Stimulated activated CD4-positive, alpha-beta T cell treated with anti-CD3 and anti-CD28 coated beads, Interleukin-12 subunit alpha, Interleukin-12 subunit beta, amount 100 ng/mL, for 48 hours (primary cell): ENCODE data around the gene LUZP2.
"Not testable (repeated sequence)": the region's sequence is repeated elsewhere in the genome, so short reads cannot be mapped to it uniquely, and the experiment has no call there.

Experiments
- DNase-seq, 3 donors: peaks; one replicate each; pipeline ENCODE4 v3.0.0-alpha.2; 2020; ENCODE audit warnings: low read depth in 2 of 3, low spot score in 1 of 3

The LUZP2 gene

DNA sequence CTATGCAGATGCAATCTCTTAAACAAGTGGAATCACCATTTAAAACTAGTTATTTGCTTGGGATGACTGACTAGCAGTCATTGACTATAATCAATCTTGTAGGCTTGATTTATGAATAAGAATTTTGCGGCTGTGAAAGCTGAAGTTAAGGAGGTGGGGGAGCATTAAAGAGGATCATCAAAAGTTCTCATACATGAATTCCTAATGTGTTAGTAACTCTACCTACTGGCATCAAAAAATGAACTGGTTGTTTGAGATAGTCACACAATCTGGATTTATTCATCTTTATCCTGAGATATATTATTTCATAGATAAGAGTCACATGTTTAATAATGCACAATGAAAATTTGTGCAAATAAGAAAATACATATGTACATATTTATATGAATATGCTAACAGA is 393.6 kb downstream of the LUZP2 start:
- DNase-seq: no peak

DNA sequence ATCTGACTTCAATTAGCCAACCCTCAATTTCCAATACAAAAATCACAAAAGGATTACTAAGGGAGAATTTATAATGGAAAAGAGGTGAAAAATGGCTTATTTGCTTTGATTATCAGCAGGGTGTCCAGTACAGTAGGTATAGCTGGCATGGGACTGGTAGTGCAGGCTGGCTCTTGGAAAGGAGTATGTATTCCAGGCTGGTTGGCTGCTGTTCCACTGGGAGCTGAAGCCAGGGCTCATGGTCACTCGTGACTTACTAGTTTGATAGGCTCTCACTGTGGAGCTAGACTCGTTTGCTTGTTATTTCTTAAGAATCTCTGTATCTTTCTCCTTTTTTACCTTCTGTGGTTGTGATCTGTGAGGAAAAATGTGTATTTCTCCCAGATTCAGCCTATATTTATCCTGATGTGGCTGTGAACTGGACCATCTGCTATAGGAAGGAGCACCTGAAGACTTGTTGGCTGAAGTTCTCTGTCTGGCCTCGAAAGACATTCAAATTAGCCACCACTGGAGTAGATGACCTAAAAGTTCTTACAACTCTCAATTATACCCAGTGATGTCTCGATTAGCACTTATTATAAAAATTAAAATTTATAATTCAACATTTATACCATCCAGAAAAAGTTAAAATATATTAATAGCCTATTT is 395.1 kb downstream of the LUZP2 start:
- not testable (repeated sequence) for DNase-seq

DNA sequence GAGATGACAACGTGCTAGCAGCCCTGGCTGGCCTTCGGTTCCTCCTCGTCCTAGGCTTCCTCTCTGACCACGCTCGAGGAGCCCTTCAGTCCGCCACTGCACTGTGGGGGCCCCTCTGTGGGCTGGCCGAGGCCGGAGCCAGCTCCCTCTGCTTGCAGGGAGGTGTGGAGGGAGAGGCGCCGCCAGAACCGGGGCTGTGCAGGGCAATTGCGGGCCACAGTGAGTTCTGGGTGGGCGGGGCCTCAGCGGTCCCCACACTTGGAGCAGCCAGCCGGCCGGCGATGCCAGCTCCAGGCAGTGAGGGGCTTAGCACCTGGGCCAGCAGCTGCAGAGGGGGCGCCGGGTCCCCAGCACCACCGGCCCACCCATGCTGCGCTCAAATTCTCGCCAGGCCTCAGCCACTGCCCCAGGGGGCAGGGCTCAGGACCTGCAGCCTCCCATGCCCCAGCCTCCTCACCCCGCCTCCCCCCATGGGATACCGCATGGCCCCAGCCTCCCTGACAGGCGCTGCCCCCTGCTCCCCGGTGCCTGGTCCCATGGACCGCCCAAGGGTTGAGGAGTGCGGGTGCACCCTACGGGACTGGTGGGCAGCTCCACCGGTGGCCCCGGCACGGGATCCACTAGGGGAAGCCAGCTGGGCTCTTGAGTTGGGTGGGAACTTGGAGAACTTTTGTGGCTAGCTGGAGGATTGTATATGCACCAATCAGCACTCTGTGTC is 399.4 kb downstream of the LUZP2 start:
- no peak for DNase-seq

DNA sequence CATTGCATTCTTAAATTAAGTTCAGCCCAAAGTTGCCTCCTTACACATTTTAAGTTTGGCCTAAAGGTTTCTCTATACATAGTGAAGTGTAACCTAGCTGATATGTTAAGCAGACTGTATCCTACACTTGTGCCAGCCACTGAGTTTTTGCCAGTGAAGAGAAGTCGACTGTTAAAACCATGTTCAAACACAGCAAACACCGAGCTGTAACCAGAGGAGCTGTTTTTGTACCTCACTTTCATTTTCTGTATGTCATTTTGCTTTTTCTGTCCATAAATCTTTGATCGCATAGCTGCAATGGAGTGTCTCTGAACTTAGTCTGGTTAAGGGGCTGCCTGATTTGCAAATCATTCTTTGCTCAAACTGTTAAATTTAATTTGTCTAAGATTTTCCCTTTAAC is 403.7 kb downstream of the LUZP2 start:
- no peak for DNase-seq

DNA sequence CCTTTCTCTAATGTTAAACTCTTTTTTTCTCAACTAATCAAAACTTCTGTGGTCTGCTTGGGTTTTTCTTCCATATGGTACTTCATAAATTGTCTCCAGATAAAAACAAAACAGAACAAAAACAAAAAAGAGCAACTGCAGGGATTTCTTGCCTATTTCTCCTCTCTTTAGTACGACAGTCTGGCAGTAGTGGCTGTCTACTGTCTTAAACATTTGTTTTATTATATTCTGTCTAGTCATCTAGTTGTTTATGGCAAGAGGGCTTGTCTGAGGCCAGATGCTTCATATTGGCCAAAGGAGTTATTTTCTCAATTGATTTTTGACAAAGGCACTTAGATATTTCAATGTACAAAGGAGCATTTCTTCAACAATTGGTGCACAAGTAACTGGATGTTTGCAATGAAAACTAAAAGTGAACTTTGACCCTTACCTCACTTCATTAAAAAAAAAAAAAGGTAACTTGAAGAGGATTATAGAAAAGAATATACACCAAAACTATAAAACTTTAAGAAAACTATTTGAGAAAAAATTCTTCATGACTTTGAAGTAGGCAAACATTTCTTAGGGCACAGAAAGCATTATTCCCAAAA is 404.2 kb downstream of the LUZP2 start:
- DNase-seq: no peak

DNA sequence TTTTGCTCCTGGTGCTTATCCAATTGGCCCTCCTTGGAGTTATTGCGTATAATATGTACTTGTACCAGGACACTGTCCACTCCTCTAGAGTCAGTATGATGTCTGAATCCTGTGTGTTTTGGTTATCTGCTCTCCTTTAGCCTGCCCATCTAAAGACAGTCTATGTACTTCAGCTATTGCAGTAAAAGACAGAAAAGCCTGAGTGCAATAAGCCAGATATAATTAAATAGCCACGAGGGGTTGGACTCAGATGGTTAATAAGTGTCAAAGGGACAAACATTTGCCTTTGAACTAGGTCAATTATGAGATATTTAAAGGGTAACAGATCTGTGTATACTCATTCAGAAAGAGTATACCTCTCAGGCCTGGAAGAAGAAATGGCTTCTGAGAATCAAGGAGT is 406.7 kb downstream of the LUZP2 start:
- DNase-seq: no peak

DNA sequence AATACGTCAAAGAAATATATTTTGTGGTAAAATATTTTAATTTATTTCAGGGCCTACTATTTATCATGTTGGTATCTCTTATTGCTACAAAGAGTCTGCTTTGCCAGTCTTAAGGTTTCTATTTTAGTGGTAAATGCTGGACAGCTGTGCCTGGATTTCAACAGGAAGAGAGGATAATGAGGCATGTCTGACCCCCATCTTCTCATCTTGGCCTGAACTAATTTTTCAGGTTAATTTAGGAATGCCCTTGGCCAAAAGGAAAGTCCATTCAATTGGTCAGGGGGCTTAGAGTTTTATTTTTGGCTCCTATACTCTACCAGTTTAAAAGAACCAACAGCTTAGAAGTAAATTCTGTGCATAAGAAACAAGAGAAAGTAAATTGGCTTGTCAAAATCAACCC is 428.2 kb downstream of the LUZP2 start:
- no peak for DNase-seq

DNA sequence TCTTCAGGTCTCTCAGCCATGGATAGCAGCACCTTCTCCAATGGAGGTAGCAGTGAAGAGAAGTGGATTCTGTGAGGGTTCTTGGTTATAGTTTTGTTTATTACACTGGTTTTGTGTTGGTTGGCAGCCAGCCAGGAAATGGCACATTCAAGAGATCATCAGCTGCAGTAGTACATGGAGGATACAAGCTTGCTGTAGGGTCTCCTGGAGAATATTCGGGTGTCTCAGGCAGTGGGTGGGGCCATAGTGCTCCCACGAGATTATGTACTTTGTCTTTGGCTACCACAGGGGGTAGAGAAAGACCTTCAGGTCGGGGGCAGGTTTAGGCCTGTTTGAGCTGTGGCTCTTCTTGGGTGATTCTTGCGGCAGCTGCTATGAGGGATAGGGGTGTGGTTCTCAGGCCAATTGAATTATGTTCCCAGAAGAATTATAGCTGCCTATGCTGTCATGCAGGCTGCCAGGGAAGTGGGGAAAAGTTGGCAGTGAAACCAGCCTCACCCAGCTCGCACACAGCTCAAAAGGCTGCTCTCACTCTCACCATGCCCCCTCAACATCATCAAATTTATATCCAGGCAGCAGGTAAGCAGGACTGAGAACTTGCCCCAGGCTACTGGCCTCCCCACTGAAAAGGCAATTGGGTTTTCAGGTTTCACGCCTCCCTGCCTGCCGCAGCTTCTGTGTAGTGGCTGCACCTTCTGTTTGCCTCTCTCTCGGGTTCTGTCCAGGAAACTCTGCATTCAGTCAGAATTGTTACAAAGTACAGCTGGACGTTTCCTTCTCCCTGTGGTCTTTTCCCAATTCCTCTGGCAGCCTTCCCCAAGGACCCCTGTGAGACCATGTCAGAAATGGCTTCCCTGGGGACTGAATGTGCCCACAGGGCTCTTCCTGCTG is 435.5 kb downstream of the LUZP2 start:
- no peak for DNase-seq

DNA sequence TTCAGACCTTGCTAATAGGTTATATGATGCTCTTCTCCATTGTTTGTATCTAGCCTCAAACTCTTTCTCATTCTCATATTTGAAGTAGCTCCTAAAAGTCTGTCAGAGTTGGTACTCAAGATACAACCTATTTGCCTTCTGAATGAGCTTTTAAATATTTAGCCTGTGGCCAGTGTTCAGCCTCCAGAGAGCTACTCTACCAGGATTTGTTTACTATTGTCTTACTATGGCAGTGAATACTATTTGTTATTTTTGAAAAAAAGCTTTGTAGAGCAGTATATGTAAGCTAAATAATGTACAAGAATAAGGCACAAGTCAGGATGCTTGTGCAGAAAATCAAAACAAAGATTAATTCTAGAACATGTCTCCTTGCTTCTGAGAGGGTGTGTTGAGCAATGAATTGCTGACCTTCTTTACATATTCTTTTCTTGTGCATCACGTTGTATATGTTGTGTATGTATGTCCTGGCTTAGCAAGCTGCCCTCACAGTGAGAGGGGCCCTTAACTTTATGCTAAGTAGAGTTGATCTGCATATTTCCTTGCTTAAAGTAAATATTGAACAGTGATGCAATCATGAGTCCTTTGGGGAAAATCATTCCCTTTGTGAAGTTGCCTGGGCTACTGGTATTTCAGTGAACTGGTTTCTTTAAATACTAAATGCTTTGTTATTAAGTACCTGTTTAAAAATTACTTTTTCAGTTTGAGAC is 438.0 kb downstream of the LUZP2 start:
- DNase-seq: no peak

DNA sequence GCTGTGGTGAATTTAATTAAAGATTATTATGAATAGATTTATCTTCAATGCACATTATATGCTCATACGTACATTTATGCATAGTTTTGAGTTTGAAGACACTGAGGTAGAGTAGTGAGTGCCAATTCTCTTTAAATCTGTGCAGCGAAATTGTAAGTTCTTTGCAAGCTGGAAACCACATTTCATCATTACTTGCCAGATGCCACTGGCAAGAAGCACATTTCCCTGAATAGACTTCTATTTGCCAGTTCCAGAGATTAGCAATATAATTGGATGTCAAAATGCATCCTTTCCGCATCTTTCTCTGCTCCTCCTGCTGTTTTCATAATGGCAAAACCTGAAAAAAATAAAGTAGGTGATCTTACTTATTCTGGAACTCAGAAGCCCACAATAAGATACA is 448.0 kb downstream of the LUZP2 start:
- DNase-seq: no peak

DNA sequence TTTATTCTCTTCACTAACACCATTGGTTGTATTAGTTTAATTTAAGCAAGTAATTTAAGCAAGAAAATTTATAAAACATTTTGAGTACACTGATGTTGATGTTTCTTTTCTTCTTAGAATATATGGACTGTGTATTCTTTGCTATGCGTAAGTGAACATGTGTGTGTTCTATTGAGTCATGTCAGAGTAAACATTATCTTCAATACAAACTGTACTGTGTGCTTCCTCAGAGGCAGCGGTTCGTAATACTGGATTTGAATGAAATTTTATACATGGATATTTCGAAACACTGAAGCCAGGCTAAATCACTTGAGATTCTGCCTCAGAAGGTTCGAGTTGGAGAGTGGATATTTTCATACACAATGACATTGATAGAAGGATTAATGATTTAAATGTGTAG is 452.6 kb downstream of the LUZP2 start:
- DNase-seq: no peak

DNA sequence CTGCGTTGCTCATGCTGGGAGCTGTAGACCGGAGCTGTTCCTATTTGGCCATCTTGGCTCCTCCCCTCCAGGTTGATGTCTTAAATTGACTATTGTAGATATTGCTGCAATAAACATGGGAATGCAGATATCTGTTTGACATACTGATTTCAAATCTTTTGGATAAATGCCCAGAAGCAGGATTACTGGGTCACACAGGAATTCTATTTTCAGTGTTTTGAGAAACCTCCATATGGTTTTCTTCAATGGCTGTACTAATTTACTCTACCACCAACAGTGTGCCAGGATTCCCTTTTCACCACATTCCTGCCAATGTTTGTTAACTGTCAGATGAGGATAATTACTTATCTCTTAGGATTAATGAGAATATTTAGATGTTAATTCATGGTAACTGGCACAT is 467.0 kb downstream of the LUZP2 start:
- DNase-seq: no peak

DNA sequence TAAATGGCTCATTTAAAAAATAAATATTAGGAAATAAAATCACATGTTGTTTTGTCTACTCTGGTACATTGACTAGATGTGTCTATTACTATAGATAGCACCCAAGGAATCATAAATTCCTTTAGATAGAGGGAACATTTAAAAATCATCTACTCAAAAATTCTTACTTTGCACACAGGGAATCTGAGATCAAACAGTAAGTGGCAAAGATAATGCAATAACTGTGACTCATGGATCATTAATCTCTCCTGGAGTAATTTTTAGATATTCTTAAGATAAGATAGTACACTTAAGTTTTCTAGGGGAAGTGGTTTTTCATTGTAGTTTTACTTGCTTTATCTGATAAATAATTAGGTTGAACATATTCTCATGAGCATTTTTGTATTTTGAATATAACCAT is 468.9 kb downstream of the LUZP2 start:
- DNase-seq: no peak

DNA sequence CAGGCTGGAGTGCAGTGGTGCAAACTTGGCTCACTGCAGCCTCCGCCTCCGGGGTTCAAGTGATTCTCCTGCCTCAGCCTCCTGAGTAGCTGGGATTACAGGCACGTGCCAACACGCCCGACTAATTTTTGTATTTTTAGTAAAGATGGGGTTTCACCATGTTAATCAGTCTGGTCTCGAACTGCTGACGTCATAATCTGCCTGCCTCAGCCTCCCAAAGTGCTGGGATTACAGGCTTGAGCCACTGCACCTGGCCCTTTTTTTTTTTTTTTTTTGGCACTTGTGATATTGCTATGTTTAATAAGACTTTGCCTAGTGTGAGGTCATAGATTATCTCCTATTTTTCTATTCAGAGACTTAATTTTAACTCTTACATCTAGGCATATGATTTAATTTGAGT is 497.1 kb downstream of the LUZP2 start:
- not testable (repeated sequence) for DNase-seq

DNA sequence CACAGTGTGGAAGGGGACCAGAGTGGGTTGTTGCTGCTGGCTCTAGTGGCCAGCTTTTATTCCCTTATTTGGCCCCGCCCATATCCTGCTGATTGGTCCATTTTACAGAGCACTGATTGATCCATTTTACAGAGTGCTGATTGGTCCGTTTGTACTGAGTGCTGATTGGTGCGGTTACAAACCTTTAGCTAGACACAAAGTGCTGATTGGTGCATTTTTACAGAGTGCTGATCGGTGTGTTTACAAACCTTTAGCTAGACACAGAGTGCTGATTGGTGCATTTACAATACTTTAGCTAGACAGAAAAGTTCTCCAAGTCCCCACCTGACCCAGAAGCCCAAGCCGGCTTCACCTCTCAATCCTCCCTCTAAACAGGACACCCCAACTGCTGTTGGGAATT is 503.1 kb downstream of the LUZP2 start:
- DNase-seq: not testable (repeated sequence)

DNA sequence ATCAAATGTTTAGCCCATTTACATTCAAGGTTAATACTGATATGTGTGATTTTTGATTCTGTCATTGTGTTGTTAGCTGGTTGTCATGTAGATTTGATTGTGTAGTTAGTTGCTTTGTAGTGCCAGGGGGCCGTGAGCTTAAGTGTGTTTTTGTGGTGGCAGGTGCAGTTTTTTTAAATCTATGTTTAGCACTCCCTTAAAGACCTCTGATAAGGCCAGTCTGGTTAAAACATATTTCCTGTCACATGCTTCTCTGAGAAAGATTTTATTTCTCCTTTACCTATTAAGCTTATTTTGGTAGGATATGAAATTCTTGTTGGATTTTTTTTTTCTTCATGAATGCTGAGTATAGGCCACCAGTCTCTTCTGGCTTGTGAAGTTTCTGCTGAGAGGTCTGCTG is 540.6 kb downstream of the LUZP2 start:
- DNase-seq: no peak

DNA sequence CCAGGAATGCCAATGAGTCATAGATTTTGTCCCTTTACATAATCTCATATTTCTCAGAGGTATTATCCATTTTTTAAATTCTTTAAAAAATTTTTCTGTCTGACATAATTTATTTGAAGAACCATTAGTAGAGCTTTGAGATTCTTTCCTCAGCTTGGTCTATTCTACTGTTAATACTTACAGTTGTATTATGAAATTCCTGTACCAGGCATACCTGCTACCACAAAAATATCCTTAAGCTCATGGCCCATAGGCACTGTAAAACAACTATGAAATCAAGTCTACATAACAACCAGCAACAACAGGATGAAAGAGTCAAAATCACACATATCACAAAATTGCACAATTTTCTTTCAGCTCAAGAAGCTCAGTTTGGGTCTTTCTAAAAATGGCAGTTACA is 541.3 kb downstream of the LUZP2 start:
- no peak for DNase-seq

DNA sequence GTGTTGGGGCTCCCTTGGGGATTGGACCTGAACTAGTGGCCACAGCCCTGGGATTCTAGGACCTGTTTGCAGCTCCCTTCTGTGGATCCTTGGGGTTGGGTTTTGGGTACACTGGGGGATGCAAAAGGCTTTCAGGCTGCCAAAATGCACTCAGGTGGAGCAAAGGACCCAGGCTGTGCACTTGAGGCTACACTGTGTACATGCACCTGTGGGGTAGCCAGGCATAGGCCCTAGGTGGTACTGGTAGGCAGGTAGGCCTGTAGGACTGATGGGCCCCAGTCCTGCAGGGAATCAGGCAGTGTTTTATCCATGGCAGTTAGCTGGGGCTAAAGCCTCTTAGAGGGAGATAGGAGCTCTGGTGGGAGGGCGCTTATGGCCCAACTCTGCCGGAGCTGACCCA is 542.3 kb downstream of the LUZP2 start:
- no peak for DNase-seq

DNA sequence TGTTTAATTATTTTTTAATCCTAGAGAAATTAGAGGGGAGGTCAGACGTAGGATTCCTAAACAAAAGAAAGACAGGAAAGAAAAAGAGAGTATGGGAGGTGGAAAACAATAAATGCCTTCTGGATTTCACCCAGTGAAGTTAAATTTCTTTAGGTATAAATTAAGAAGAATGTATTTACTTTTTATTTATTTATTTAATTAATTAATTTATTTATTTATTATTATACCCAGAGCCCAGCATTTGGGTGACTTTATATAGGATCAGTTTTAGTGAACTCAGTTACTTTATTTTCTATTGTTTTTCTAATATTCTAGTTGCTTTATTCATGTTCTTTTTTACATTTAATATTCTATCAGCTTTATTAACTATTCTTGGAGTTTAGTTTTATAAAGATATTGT is 551.8 kb downstream of the LUZP2 start:
- no peak for DNase-seq

DNA sequence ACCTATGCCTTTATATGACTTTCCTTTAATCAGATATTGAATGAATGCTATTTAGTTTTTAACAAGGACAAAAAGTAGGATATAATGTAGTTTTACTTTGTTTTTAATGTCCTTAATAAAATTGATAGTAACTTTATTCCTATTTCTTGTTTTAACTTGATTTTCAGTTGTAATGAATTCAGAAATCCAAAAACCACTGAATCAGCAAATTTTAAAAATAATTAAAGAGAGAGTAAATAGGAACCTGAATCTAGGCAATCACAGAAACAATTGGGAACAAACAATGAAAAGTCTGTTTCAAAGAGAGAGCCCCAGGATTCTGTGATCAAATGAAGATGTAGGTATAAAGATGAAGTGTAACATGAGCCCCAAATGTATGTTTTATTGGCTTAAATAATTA is 556.0 kb downstream of the LUZP2 start:
- no peak for DNase-seq

DNA sequence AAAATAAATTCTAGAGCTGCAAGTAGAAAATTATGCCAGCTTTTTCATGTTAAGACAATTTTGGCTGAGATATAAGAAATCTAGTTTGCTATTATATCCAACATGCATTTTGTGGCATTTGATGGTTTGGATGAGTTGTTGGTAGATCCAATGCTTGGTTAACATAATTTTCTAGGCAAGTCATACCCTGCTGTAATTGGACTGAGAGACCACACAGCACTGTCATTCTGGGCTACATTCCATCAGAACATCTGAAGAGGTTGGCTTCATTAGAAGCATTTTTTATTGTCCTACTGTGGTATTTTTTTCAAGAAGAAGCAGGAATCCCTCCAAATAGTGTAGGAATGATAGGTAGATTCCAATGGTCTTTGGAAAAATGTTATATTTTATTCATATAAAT is 561.0 kb downstream of the LUZP2 start:
- no peak for DNase-seq
